Keratinocyte (primary cell): Measurements from ENCODE around the gene HIVEP1. TPM values are rescaled to one million over a fixed set of nuclear protein-coding genes. Genes with fewer than 3 reads are reported as not detected.
A peak's percentile ranks its signal among the peaks of the same experiment; 100 is the strongest.

ENCODE experiments used
- DNase-seq: peaks from one replicate; pipeline ENCODE4 v3.0.0-alpha.2; 2011; ENCODE audit warnings: low read depth, missing footprints, low spot score
- FAIRE-seq: peaks from 2 replicates; lab custom pipeline; 2011; peaks lifted over from hg19 to GRCh38; lab: Jason Lieb, UNC
- H2AFZ ChIP-seq: 2 replicates; pipeline ENCODE4 v1.6.0; 2012; ENCODE audit warnings: low read length, control low read depth, inconsistent platforms; ENCODE audit not compliant: control insufficient read depth
- H3K27ac ChIP-seq: 2 replicates; pipeline ENCODE4 v1.5.1; 2011; ENCODE audit warnings: low read length; ENCODE audit not compliant: control insufficient read depth, insufficient read depth
- H3K27me3 ChIP-seq: 3 replicates; pipeline ENCODE4 v1.6.0; 2011; ENCODE audit warnings: low read length; ENCODE audit not compliant: control insufficient read depth, insufficient read depth; ENCODE audit errors: extremely low read depth
- H3K36me3 ChIP-seq, 2 experiments: 2 replicates in 1 of 2; 3 replicates in 1 of 2; pipeline ENCODE4 v1.5.1; 2011; ENCODE audit warnings: low read length in 2 of 2, mild to moderate bottlenecking in 1 of 2; ENCODE audit not compliant: control insufficient read depth in 2 of 2, insufficient read depth in 2 of 2; ENCODE audit errors: extremely low read depth in 1 of 2
- H3K4me1 ChIP-seq: 3 replicates; pipeline ENCODE4 v1.5.1; 2011; ENCODE audit warnings: low read length; ENCODE audit not compliant: control insufficient read depth, insufficient read depth; ENCODE audit errors: extremely low read depth
- H3K4me2 ChIP-seq: 3 replicates; pipeline ENCODE4 v1.6.0; 2011; ENCODE audit warnings: low read depth, low read length; ENCODE audit not compliant: control insufficient read depth, insufficient read depth; ENCODE audit errors: extremely low read depth
- H3K4me3 ChIP-seq, 3 experiments: fragments of 200-600 bp in 1 of 3; sonication (generic) in 1 of 3; 2 replicates in 2 of 3; 3 replicates in 1 of 3; pipeline ENCODE4 v1.5.1; 2011 to 2016; ENCODE audit warnings: low read length in 3 of 3, mild to moderate bottlenecking in 3 of 3, control low read depth in 2 of 3, inconsistent platforms in 1 of 3, low read depth in 1 of 3, mixed read lengths in 1 of 3, mixed run types in 1 of 3, moderate library complexity in 1 of 3; ENCODE audit not compliant: control insufficient read depth in 2 of 3, insufficient read depth in 2 of 3; ENCODE audit errors: extremely low read depth in 1 of 3
- H3K79me2 ChIP-seq: 2 replicates; pipeline ENCODE4 v1.6.0; 2012; ENCODE audit warnings: low read length; ENCODE audit not compliant: control insufficient read depth, insufficient read depth
- H3K9ac ChIP-seq: 3 replicates; pipeline ENCODE4 v1.6.0; 2011; ENCODE audit warnings: low read length; ENCODE audit not compliant: control insufficient read depth, insufficient read depth; ENCODE audit errors: extremely low read depth
- H3K9me1 ChIP-seq: 3 replicates; pipeline ENCODE4 v1.6.0; 2011; ENCODE audit warnings: low read length; ENCODE audit not compliant: control insufficient read depth, insufficient read depth; ENCODE audit errors: extremely low read depth
- H3K9me3 ChIP-seq: 2 replicates; pipeline ENCODE4 v1.5.1; 2012; ENCODE audit warnings: low read depth, low read length; ENCODE audit not compliant: control insufficient read depth
- H4K20me1 ChIP-seq: 3 replicates; pipeline ENCODE4 v1.6.0; 2011; ENCODE audit warnings: low read length; ENCODE audit not compliant: control insufficient read depth, insufficient read depth; ENCODE audit errors: extremely low read depth
- CTCF ChIP-seq, 3 experiments: IDR thresholded peaks in 1 of 3; conservative IDR thresholded peaks in 1 of 3; optimal IDR thresholded peaks in 1 of 3; 2 replicates in 2 of 3; 3 replicates in 1 of 3; pipeline versions ENCODE3 to v1.5.1; 2011; ENCODE audit warnings: low read length in 3 of 3, mild to moderate bottlenecking in 3 of 3, moderate library complexity in 2 of 3, control low read depth in 1 of 3, inconsistent platforms in 1 of 3; ENCODE audit not compliant: insufficient read depth in 2 of 3; ENCODE audit errors: extremely low read depth in 1 of 3
- EZH2 ChIP-seq: IDR thresholded peaks from one replicate; pipeline ENCODE4 v1.6.1; 2012; ENCODE audit warnings: inconsistent platforms, mild to moderate bottlenecking, low read length, moderate library complexity
- dilution Hi-C: fragments of 300-500 bp; cut with MboI; formaldehyde crosslinking; loops from one replicate; pipeline ENCODE4 v1.7.0; 2020; ENCODE audit warnings: low sequenced_read_pairs; ENCODE audit not compliant: extremely low pct_ligation_motif_present
- polyA plus RNA-seq, 5 experiments: library from polyadenylated mRNA; depleted of rRNA in 3 of 5; stranded (reverse) in 3 of 5; stranded (forward) in 1 of 5; unstranded in 1 of 5; fragments of >200 nt; gene quantifications; 1 replicate in 1 of 5; 2 replicates in 3 of 5; 3 replicates in 1 of 5; pipeline versions ENCODE4 v1.2.1 to v1.2.3, GENCODE V29; 2011 to 2012; ENCODE audit warnings: missing spikeins in 2 of 5, low read depth in 1 of 5, low replicate concordance in 1 of 5

HIVEP1 gene
- polyA plus RNA-seq, 1 donor (not counting 4 experiments of a cell fraction or from before 2014, with no cell fraction given) = 13.7 TPM

GRCh38 chr6:12013307-12013719, 1.2 kb downstream of the HIVEP1 start:
- peak overlapping the region; percentile 93 for H3K9ac ChIP-seq
- H4K20me1 ChIP-seq = peaks cover 5% of the 10 kb centered on the region
- H3K9me3 ChIP-seq = peaks cover 2% of the 10 kb centered on the region
- TF ChIP-seq CTCF (optimal IDR thresholded peaks at IDR 0.05 in 1 of 3, IDR thresholded peaks at IDR 0.05 in 1 of 3, conservative IDR thresholded peaks at IDR 0.05 in 1 of 3; ENCODE audit: extremely low read depth in 1 of 3, insufficient read depth in 2 of 3, low read length in 3 of 3) = no peak
- TF ChIP-seq EZH2 = no peak
- H3K4me1 ChIP-seq = peaks cover 13% of the 10 kb centered on the region
- H3K79me2 ChIP-seq = peaks cover 40% of the 10 kb centered on the region
- no peak for DNase-seq
- peak overlapping the region; percentile 93 for H3K4me2 ChIP-seq
- H3K36me3 ChIP-seq = peaks cover 6 to 22% of the 10 kb centered on the region in 2 experiments
- peak overlapping the region; percentile 68 to 80 (median 78) for H3K4me3 ChIP-seq
- H3K27me3 ChIP-seq = no peaks in the 10 kb centered on the region
- H3K27ac ChIP-seq = peak overlapping the region; percentile 89
- FAIRE-seq = no peak
- dilution Hi-C loops = no loop called here
- no peaks in the 10 kb centered on the region for H3K9me1 ChIP-seq
- no peak overlapping the region for H2AFZ ChIP-seq

- DNase-seq (peak; percentile 61), FAIRE-seq (peak; percentile 44)
- Histone ChIP-seq H3K4me2 (peak overlapping the region; percentile 93), H3K27me3 (no peaks in the 10 kb centered on the region), H3K36me3 (peaks cover 6 to 22% of the 10 kb centered on the region in 2 experiments), H3K79me2 (peaks cover 41% of the 10 kb centered on the region), H3K4me3 (peak overlapping the region in 2 of 3 experiments; percentile 68 to 80), H4K20me1 (peaks cover 5% of the 10 kb centered on the region), H3K4me1 (peaks cover 12% of the 10 kb centered on the region), H2AFZ (no peak overlapping the region), H3K27ac (peak overlapping the region; percentile 89), H3K9me3 (peaks cover 2% of the 10 kb centered on the region), H3K9me1 (no peaks in the 10 kb centered on the region), H3K9ac (peak overlapping the region; percentile 93)
- dilution Hi-C loops = no loop called here
- no peak for TF ChIP-seq CTCF (optimal IDR thresholded peaks at IDR 0.05 in 1 of 3, IDR thresholded peaks at IDR 0.05 in 1 of 3, conservative IDR thresholded peaks at IDR 0.05 in 1 of 3; ENCODE audit: extremely low read depth in 1 of 3, insufficient read depth in 2 of 3, low read length in 3 of 3)
- TF ChIP-seq EZH2 = no peak
These were observed 2.1 kb downstream of the HIVEP1 start for GRCh38 chr6:12014027-12014872.
